GM12874 (cell line): Measurements from ENCODE around the gene PRKN.

Source experiments
- CTCF ChIP-seq: IDR thresholded peaks from 2 replicates; pipeline ENCODE4 v1.5.1; 2011; ENCODE audit warnings: low read depth, mild to moderate bottlenecking, control low read depth, low read length, moderate library complexity; ENCODE audit not compliant: insufficient read depth

Gene PRKN

GRCh38 chr6:161736326-161736725 lies 991.2 kb downstream of the PRKN start:
- TF ChIP-seq CTCF, result no peak

DNA sequence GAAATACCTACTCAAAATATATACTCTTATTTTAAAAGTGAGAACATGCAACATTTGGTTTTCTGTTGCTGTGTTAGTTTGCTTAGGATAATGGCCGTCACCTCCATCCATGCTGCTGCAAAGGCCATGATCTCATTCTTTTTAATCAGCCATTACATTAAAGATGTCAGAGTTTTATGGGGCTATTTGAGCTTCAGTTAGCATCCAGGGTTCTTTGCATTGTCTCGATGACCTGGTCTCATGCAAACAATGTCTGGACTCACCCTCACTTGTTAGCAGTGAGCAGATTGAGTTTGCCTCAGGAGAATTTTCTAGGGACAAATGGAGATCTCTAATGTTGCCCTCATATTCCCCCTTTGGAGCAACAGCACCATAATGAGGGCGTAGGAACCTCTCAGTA lies 995.0 kb downstream of the PRKN start:
- TF ChIP-seq CTCF, result no peak

DNA sequence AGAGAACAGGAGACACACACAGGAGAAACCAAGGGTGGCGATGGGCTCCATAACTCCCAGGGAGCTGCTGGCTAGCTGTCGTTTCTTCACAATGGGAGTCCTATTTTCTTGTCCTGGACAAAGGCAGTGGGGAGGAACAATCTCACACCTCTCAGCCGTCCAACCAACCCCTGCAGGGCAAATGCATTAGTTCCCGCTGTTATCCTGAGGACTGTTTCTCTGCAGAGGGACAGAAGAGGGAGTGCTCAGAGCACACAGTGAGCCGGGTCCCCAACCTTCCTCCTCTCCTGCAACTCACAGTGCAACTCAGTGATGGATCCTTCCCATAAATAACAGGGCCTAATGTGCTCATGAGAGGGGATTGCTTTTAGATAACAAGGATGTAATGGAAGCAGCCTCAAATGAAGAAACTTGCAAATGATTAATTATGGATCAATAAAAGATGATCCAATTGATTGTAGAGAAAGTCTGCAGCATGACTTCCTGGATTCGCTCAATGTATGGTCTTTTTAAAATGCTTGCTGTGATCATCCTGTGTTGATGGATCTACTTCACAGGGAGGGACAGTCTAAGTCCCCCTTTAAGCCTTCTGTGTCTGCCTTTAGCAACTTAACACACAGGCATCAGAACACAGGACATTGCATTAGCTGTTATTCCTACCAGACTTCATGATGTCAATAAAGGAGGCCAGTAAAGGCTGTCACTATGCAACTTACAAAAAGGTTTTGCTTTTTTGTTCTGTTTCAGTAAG lies 1000.3 kb downstream of the PRKN start:
- no peak for TF ChIP-seq CTCF

- TF ChIP-seq CTCF, result no peak
Observed at GRCh38 chr6:161722394-161722793, 1005.2 kb downstream of the PRKN start.

GRCh38 chr6:161721511-161721910 lies 1006.1 kb downstream of the PRKN start:
- TF ChIP-seq CTCF, result no peak

GRCh38 chr6:161716176-161716575 lies 1011.4 kb downstream of the PRKN start:
- no peak for TF ChIP-seq CTCF

DNA sequence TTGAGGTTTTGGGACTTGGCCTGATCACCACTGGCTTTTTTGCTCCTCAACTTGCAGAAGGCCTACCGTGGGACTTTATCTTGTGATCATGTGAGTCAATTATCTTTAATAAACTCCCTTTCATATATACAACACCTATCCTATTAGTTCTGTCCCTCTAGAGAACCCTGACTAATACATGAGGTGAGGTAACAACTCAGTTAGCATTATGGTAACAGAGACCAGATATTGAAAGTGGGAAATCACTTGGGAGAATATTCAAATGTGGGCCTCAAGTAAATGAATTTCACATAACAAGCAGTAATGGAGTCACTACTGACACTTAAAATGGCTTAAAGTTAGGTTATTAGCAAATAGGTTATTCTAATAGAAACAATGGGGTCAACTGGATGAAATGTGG lies 1015.6 kb downstream of the PRKN start:
- TF ChIP-seq CTCF, result no peak
